GM12878 (cell line): ENCODE results near the gene CDH4. TPM values are rescaled to one million over a fixed set of nuclear protein-coding genes. Genes with fewer than 3 reads are reported as not detected.

Experiments
- ATAC-seq: fragments of 200-7000 bp; cut with Tn5 transposase; 3 replicates; pipeline ENCODE4 v1.9.1; 2020; ENCODE audit warnings: mild to moderate bottlenecking, moderate library complexity
- BruUV-seq: library from RNA; stranded (reverse); fragments of 400-500 nt; replicated peaks from 2 replicates; lab custom pipeline; 2021; lab: Mats Ljungman, UMichigan
- CTCF ChIA-PET: fragments of 300-600 bp; sonication (Branson Sonifier 250); formaldehyde crosslinking; extraction: SDS; loops from one replicate; lab custom pipeline; 2021; ENCODE audit warnings: inconsistent platforms; lab: Yijun Ruan, JAX
- POLR2A ChIA-PET: fragments of 350-600 bp; formaldehyde crosslinking; extraction: SDS; loops from one replicate; lab custom pipeline; 2021; ENCODE audit warnings: inconsistent platforms; lab: Charles Lee
- RAD21 ChIA-PET: fragments of 300-600 bp; sonication (Branson Sonifier 250); formaldehyde crosslinking; loops from one replicate; lab custom pipeline; 2023; ENCODE audit warnings: antibody characterized with exemption; ENCODE audit not compliant: unreplicated experiment; lab: Charles Lee
- SMC1A ChIA-PET: fragments of 300-600 bp; sonication (Branson Sonifier 250); formaldehyde crosslinking; loops from one replicate; lab custom pipeline; 2023; ENCODE audit not compliant: unreplicated experiment, uncharacterized antibody; lab: Charles Lee
- DNase-seq: peaks from one replicate; pipeline ENCODE4 v3.0.0-alpha.2; 2011; ENCODE audit warnings: low read depth, low spot score
- FAIRE-seq: peaks from 3 replicates; lab custom pipeline; 2011; peaks lifted over from hg19 to GRCh38; lab: Jason Lieb, UNC
- H2AFZ ChIP-seq: 2 replicates; pipeline ENCODE4 v1.6.0; 2011; ENCODE audit warnings: low read depth, low read length, control low read depth; ENCODE audit not compliant: control insufficient read depth
- H3K27ac ChIP-seq: 2 replicates; pipeline ENCODE4 v1.5.1; 2011; ENCODE audit warnings: control low read depth; ENCODE audit not compliant: control insufficient read depth, insufficient read depth
- H3K27me3 ChIP-seq, 2 experiments: replicated peaks in 1 of 2; 2 replicates each; pipeline versions ENCODE4 v1.6.0 to v1.6.1; 2011; ENCODE audit warnings: low read length in 1 of 2; ENCODE audit not compliant: control insufficient read depth in 2 of 2, insufficient read depth in 2 of 2
- H3K36me3 ChIP-seq, 2 experiments: 2 replicates each; pipeline ENCODE4 v1.5.1; 2011; ENCODE audit warnings: low read length in 1 of 2; ENCODE audit not compliant: control insufficient read depth in 2 of 2, insufficient read depth in 2 of 2
- H3K4me1 ChIP-seq: 2 replicates; pipeline ENCODE4 v1.6.1; 2011; ENCODE audit warnings: mild to moderate bottlenecking, low read length, moderate library complexity, mixed read lengths; ENCODE audit not compliant: control insufficient read depth, insufficient read depth
- H3K4me2 ChIP-seq: 2 replicates; pipeline ENCODE4 v1.6.0; 2011; ENCODE audit warnings: control low read depth; ENCODE audit not compliant: control insufficient read depth, insufficient read depth
- H3K4me3 ChIP-seq: fragments of 200-600 bp; sonication (generic); 2 replicates; pipeline ENCODE4 v1.5.1; 2016
- H3K79me2 ChIP-seq: 2 replicates; pipeline ENCODE4 v1.6.0; 2011; ENCODE audit warnings: low read length; ENCODE audit not compliant: control insufficient read depth, insufficient read depth
- H3K9ac ChIP-seq: 2 replicates; pipeline ENCODE4 v1.8.0; 2011; ENCODE audit warnings: low read length, control low read depth, mixed read lengths; ENCODE audit not compliant: control insufficient read depth, insufficient read depth
- H3K9me3 ChIP-seq: replicated peaks from 3 replicates; pipeline ENCODE4 v1.5.1; 2011; ENCODE audit warnings: mild to moderate bottlenecking, low read length; ENCODE audit not compliant: control insufficient read depth, insufficient read depth
- H4K20me1 ChIP-seq: 2 replicates; pipeline ENCODE4 v1.6.0; 2011; ENCODE audit not compliant: control insufficient read depth, insufficient read depth
- DPF2 ChIP-seq: fragments of 450-650 bp; IDR thresholded peaks from 2 replicates; pipeline ENCODE4 v1.6.1; 2017; ENCODE audit warnings: mild to moderate bottlenecking
- IRF4 ChIP-seq: IDR thresholded peaks from 2 replicates; pipeline ENCODE4 v1.6.1; 2011; ENCODE audit warnings: low read depth, low read length
- LARP7 ChIP-seq: fragments of 450-650 bp; IDR thresholded peaks from 2 replicates; pipeline ENCODE4 v1.6.1; 2017; ENCODE audit warnings: mild to moderate bottlenecking
- NFYB ChIP-seq: IDR thresholded peaks from 2 replicates; pipeline ENCODE4 v1.6.1; 2011; ENCODE audit warnings: low read depth, mild to moderate bottlenecking, low read length, improper control_type of control experiment, moderate library complexity; ENCODE audit not compliant: insufficient read depth
- PAX5 ChIP-seq: IDR thresholded peaks from 2 replicates; pipeline ENCODE4 v1.6.1; 2011; ENCODE audit warnings: low read depth, low read length, borderline replicate concordance
- PAX8 ChIP-seq: fragments of 450-650 bp; IDR thresholded peaks from 2 replicates; pipeline ENCODE4 v1.6.1; 2017; ENCODE audit warnings: mild to moderate bottlenecking, moderate library complexity
- RB1 ChIP-seq: fragments of 450-650 bp; formaldehyde crosslinking; IDR thresholded peaks from 2 replicates; pipeline ENCODE4 v1.6.1; 2017; ENCODE audit warnings: mild to moderate bottlenecking, borderline replicate concordance
- WGBS: methylation state at CpG from one replicate; pipeline ENCODE4 v1.1.6; 2016; ENCODE audit warnings: low lambda C conversion rate; ENCODE audit not compliant: insufficient replicate concordance, insufficient coverage; ENCODE audit errors: missing lambda C conversion rate; 5-methylcytosine and 5-hydroxymethylcytosine counted together
- in situ Hi-C: fragments of 300-500 bp; cut with MboI; formaldehyde crosslinking; loops from 9 replicates; pipeline ENCODE4 v1.14.3; 2018; ENCODE audit warnings: mixed read lengths
- intact Hi-C: fragments of 100-400 bp; cut with micrococcal nuclease; formaldehyde crosslinking; loops from one replicate; pipeline ENCODE4 v1.14.2; 2022; ENCODE audit not compliant: unreplicated experiment
- polyA plus RNA-seq, 11 experiments: library from polyadenylated mRNA; depleted of rRNA in 4 of 11; unstranded in 6 of 11; stranded (reverse) in 5 of 11; fragments of >200 nt; fragmentation: Nextera tagmentation in 4 of 11; fragmentation: Illumina TruSeq in 1 of 11; extraction: Ambion mirVana in 4 of 11; extraction: Trizol in 1 of 11; gene quantifications; 1 replicate in 1 of 11; 2 replicates in 10 of 11; pipeline versions ENCODE4 v1.2.1 to v1.2.3, GENCODE V29; 2011 to 2016; ENCODE audit warnings: inconsistent platforms in 2 of 11, missing spikeins in 2 of 11, low read depth in 1 of 11
- total RNA-seq, 4 experiments: library from RNA; depleted of rRNA in 3 of 4; stranded (reverse); fragments of >200 nt in 3 of 4; fragmentation: Illumina TruSeq in 1 of 4; extraction: Trizol in 1 of 4; gene quantifications; 2 replicates each; pipeline versions ENCODE4 v1.2.1 to v1.2.3, GENCODE V29; 2013 to 2021
- TF ChIP-seq, protein P1 (sequence below): fragments of 450-650 bp; formaldehyde crosslinking; IDR thresholded peaks from 2 replicates; pipeline ENCODE4 v1.4.0; 2020; ENCODE audit warnings: mild to moderate bottlenecking, moderate library complexity
- TF ChIP-seq, protein P2 (sequence below): fragments of 450-650 bp; IDR thresholded peaks from 2 replicates; pipeline ENCODE4 v1.6.1; 2017; ENCODE audit warnings: antibody characterized with exemption, mild to moderate bottlenecking, moderate library complexity
- TF ChIP-seq, protein P3 (sequence below): fragments of 150-350 bp; IDR thresholded peaks from 2 replicates; pipeline ENCODE4 v1.6.1; 2014; ENCODE audit warnings: mild to moderate bottlenecking, low read depth, low read length

CDH4 gene
- total and polyA plus RNA-seq, 10 of the 15 experiments (the other 5 are each of a cell fraction or from before 2014, with no cell fraction given), result not detected

DNA sequence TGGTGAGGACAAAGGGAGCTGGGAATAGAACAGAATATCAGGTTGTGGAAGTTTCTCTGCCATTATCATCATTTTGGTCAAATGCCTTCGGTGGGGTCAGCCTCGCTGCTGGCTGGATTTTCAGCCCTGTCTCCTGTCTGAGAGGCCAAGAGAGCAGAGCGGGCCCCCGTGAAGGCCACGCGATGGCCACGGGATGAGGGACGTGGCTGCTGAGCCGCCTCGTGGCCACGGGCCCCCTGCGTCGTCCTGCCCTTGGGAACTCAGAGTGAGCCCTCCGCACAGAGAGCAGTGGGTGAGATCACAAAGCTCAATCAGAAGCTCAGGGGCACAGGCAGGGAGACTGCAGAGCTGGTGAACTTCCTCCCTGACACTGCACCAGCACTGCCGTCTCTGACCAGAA, 363.7 kb downstream of the CDH4 start:
- CTCF ChIA-PET, result no interaction called here

More for the DNA sequence above, 363.7 kb downstream of the CDH4 start:
- Histone ChIP-seq H2AFZ (no peak overlapping the region), H3K27me3 (no peaks in the 10 kb centered on the region), H3K79me2 (no peaks in the 10 kb centered on the region), H3K9me3 (no peaks in the 10 kb centered on the region; the same call in 2 of the 3 replicates), H3K4me3 (no peak overlapping the region)
- 37% methylated on average over 15 of the region's 15 CpGs for WGBS
- RAD21 ChIA-PET, result no interaction called here
- intact Hi-C loops, result no loop called here
- no peak for DNase-seq
- TF ChIP-seq PAX8, result no peak
- TF ChIP-seq RB1, result no peak
- TF ChIP-seq, protein P1, sequence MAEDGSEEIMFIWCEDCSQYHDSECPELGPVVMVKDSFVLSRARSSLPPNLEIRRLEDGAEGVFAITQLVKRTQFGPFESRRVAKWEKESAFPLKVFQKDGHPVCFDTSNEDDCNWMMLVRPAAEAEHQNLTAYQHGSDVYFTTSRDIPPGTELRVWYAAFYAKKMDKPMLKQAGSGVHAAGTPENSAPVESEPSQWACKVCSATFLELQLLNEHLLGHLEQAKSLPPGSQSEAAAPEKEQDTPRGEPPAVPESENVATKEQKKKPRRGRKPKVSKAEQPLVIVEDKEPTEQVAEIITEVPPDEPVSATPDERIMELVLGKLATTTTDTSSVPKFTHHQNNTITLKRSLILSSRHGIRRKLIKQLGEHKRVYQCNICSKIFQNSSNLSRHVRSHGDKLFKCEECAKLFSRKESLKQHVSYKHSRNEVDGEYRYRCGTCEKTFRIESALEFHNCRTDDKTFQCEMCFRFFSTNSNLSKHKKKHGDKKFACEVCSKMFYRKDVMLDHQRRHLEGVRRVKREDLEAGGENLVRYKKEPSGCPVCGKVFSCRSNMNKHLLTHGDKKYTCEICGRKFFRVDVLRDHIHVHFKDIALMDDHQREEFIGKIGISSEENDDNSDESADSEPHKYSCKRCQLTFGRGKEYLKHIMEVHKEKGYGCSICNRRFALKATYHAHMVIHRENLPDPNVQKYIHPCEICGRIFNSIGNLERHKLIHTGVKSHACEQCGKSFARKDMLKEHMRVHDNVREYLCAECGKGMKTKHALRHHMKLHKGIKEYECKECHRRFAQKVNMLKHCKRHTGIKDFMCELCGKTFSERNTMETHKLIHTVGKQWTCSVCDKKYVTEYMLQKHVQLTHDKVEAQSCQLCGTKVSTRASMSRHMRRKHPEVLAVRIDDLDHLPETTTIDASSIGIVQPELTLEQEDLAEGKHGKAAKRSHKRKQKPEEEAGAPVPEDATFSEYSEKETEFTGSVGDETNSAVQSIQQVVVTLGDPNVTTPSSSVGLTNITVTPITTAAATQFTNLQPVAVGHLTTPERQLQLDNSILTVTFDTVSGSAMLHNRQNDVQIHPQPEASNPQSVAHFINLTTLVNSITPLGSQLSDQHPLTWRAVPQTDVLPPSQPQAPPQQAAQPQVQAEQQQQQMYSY (CRISPR knock-in tag), result no peak
- no peak for TF ChIP-seq PAX5
- no peak for TF ChIP-seq LARP7
- TF ChIP-seq, protein P2, sequence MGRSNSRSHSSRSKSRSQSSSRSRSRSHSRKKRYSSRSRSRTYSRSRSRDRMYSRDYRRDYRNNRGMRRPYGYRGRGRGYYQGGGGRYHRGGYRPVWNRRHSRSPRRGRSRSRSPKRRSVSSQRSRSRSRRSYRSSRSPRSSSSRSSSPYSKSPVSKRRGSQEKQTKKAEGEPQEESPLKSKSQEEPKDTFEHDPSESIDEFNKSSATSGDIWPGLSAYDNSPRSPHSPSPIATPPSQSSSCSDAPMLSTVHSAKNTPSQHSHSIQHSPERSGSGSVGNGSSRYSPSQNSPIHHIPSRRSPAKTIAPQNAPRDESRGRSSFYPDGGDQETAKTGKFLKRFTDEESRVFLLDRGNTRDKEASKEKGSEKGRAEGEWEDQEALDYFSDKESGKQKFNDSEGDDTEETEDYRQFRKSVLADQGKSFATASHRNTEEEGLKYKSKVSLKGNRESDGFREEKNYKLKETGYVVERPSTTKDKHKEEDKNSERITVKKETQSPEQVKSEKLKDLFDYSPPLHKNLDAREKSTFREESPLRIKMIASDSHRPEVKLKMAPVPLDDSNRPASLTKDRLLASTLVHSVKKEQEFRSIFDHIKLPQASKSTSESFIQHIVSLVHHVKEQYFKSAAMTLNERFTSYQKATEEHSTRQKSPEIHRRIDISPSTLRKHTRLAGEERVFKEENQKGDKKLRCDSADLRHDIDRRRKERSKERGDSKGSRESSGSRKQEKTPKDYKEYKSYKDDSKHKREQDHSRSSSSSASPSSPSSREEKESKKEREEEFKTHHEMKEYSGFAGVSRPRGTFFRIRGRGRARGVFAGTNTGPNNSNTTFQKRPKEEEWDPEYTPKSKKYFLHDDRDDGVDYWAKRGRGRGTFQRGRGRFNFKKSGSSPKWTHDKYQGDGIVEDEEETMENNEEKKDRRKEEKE, result no peak
- no peak for TF ChIP-seq IRF4
- no peak for TF ChIP-seq DPF2
- TF ChIP-seq, protein P3, sequence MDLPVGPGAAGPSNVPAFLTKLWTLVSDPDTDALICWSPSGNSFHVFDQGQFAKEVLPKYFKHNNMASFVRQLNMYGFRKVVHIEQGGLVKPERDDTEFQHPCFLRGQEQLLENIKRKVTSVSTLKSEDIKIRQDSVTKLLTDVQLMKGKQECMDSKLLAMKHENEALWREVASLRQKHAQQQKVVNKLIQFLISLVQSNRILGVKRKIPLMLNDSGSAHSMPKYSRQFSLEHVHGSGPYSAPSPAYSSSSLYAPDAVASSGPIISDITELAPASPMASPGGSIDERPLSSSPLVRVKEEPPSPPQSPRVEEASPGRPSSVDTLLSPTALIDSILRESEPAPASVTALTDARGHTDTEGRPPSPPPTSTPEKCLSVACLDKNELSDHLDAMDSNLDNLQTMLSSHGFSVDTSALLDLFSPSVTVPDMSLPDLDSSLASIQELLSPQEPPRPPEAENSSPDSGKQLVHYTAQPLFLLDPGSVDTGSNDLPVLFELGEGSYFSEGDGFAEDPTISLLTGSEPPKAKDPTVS, result no peak
- TF ChIP-seq NFYB, result no peak
- TF ChIP-seq, all 136 proteins: peak for 0
- no peak overlapping the region for H3K27ac ChIP-seq
- POLR2A ChIA-PET, result no interaction called here
- H3K36me3 ChIP-seq, result no peaks in the 10 kb centered on the region
- BruUV-seq, result no TSS peak
- H4K20me1 ChIP-seq, result no peaks in the 10 kb centered on the region
- in situ Hi-C loops, result no loop called here
- FAIRE-seq (no peak), ATAC-seq (no peak)
- H3K4me2 ChIP-seq, result no peak overlapping the region
- H3K4me1 ChIP-seq, result no peaks in the 10 kb centered on the region
- SMC1A ChIA-PET, result no interaction called here
- no peak overlapping the region for H3K9ac ChIP-seq
